Ovary (tissue), 3 donors: ENCODE results near the gene ERC1.

ENCODE experiments used
- EP300 ChIP-seq: sonication (generic); formaldehyde crosslinking; IDR thresholded peaks from one replicate; pipeline ENCODE4 v1.6.1; 2017; ENCODE audit warnings: antibody characterized with exemption
- TF ChIP-seq, protein P1 (sequence below), 3 donors: fragments of 450-650 bp in 2 of 3; fragments of 200-600 bp in 1 of 3; IDR thresholded peaks; one replicate each; pipeline versions ENCODE4 v1.5.1 to v1.8.0; 2016 to 2022; ENCODE audit warnings: antibody characterized with exemption in 3 of 3, mild to moderate bottlenecking in 1 of 3
- donor health status: DM: no; HTN: no; CAD: no.

DNA sequence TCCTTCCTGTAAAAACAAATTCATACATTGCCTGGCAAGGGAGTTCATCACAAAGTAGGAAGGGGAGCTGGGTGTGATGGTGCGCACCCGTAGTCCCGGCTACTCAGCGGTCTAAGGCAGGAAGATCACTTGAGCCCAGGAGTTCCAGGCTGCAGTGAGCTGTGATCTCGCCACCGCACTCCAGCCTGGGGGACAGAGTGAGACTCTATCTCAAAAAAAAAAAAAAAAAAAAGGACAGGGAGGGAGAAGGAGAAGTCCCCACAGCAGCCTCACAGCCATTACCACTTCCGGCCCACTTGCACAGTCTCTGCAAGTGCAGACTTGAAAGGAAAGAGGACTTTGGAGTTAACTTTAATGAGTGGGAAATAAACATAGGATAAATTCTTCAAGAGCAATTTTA, 482.4 kb downstream of the ERC1 start:
- TF ChIP-seq EP300: no peak
- TF ChIP-seq, protein P1, sequence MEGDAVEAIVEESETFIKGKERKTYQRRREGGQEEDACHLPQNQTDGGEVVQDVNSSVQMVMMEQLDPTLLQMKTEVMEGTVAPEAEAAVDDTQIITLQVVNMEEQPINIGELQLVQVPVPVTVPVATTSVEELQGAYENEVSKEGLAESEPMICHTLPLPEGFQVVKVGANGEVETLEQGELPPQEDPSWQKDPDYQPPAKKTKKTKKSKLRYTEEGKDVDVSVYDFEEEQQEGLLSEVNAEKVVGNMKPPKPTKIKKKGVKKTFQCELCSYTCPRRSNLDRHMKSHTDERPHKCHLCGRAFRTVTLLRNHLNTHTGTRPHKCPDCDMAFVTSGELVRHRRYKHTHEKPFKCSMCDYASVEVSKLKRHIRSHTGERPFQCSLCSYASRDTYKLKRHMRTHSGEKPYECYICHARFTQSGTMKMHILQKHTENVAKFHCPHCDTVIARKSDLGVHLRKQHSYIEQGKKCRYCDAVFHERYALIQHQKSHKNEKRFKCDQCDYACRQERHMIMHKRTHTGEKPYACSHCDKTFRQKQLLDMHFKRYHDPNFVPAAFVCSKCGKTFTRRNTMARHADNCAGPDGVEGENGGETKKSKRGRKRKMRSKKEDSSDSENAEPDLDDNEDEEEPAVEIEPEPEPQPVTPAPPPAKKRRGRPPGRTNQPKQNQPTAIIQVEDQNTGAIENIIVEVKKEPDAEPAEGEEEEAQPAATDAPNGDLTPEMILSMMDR (IDR thresholded peaks at IDR 0.05): no peak
